GM19351 (cell line): Measurements from ENCODE around the gene SCARF1.

Experiments
- ATAC-seq: cut with Tn5 transposase; IDR thresholded peaks from one replicate; pipeline ENCODE4 v1.9.1; 2021; ENCODE audit warnings: mild to moderate bottlenecking, moderate library complexity; ENCODE audit not compliant: unreplicated experiment

The SCARF1 gene

DNA sequence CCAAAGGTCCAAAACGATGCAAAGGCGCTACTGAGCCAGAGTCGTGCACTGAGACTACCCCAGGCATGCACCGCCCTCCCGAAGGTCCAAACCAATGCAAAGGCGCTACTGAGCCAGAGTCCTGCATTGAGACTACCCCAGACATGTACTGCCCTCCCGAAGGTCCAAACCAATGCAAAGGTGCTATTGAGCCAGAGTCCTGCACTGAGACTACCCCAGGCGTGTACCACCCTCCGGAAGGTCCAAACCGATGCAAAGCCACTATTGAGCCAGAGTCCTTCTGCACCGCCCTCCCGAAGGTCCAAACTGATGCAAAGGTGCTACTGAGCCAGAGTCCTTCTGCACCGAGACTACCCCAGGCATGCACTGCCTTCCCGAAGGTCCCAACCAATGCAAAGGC, 44.0 kb downstream of the SCARF1 start:
- ATAC-seq: no peak

DNA sequence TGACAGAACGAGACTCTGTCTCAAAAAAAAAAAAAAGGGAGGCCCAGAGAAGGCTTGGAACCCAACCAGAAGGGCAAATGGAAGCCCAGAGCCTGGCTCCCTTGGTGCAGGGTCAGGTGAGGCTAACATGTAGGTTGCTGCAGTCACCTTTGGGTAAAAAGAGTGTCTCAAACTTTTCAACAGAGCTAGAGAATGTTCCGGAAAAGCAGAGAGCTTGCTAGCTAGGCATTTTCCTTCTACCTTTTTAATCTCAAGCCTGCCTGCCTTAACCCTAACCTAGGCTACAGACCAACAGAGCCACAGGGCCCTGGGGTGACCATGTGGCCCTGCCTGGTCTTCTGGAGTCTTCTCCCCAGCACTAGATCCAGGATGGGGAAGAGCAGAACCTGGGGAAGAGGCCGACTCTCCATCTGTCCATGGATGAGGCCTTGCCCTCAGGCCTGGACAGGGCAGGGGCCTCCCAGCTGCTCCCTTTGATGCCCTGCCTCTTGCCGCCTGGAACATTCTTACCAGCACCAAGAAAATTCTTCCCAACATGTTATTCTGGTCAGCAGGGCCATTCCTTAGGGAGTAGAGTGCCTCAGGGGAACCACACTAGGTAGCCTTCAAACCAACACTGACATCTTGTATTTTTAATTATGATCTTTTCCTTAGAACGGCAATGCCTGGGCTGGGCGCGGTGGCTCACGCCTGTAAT, 47.0 kb downstream of the SCARF1 start:
- ATAC-seq: no peak

- ATAC-seq: no peak
These were observed 47.6 kb downstream of the SCARF1 start for GRCh38 chr17:1597861-1598342.

DNA sequence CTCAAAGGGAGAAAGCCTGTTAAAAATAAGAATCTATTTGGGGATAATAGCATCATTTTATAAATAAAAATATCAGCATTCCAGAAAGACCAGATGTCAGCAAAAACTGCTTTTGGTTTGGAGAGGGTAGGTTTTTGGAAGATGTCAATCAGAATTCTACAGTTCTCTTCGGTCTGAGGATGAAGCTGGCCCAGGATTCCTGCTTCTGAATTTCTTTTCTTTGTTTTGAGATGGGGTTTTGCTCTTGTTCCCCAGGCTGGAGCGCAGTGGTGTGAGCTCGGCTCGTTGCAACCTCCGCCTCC, 52.0 kb downstream of the SCARF1 start:
- ATAC-seq: no peak

- no peak for ATAC-seq
These were observed 52.5 kb downstream of the SCARF1 start for GRCh38 chr17:1592751-1593629.

DNA sequence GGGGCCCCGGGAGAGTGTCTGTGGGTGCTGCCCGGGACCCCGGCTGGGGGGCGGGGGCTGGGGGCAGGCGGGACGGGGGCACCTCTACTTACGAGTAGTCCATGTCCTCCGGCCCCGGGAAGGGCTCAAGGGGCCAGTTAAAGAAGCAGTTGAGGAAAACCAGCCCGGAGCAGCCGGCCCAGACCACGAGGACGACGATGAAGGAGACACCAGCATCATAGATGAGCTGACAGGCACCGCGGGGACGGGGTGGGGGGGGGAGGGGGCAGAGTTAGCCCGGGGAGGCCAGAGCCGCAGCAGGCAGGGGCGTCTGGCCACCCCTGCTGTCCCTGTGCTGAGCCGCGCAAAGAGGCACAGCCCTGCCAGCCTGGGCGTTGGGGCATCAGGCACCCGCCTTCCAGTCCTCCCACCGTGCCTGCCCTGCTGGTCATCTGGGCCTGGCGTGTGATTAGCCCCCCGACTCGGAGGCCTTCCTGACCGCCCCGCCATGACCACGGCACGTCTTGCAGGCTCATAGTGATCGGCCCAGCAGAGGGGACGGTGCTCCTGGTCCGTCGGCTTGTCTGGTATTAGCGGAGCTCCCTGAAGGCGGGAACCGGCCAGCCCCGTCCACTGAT, 54.0 kb downstream of the SCARF1 start:
- no peak for ATAC-seq

DNA sequence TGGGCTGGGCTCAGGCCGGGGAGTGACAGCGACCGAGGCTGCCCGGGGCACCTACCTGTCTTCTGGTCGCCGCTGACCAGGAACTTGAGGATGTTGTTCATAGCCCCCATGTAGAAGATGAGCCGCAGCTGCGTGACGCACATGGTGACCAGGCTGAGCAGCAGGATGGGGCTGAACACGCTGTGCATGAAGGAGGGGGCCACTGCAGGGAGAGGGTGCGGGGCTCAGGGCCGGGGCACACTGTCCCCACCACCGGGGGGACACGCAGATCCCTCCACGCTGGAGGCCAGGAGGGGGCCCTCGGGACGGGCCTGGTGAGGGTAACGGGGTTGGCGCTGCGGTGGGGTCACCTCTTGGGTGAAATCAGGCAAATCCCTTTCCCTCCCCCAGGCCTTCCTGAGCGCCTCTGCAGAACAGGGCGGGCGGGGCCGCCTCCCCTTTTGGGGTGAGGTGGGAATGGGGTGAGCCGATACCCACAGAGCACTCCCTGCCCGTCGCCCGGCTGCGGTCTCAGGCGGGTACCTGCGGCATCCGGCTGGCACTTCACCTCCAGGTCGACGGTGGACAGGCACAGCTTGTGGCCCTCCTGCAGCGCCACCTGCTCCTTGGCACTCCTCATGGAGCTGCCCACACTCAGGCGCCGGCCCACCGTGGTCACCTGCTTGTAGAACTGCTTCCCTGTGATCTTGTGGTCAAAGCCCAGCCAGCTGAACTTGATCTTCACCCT, 54.6 kb downstream of the SCARF1 start:
- no peak for ATAC-seq

- no peak for ATAC-seq
These were observed 55.3 kb downstream of the SCARF1 start for GRCh38 chr17:1590029-1590746.

- ATAC-seq: no peak
These were observed 56.5 kb downstream of the SCARF1 start for GRCh38 chr17:1588821-1589585.

GRCh38 chr17:1584167-1584566, 61.4 kb downstream of the SCARF1 start:
- ATAC-seq: no peak
